ENCODE data around the gene DNAJC18. TPM values are rescaled to one million over a fixed set of nuclear protein-coding genes. Genes with fewer than 3 reads are reported as not detected.

The DNAJC18 gene
- total and polyA plus RNA-seq, 2 donors (not counting 1 experiment from before 2014, with no cell fraction given) = 2.0 to 13.6 TPM

- H3K4me1 ChIP-seq (ENCODE audit: control insufficient read depth in 2 of 2, insufficient read depth in 2 of 2, low read length in 2 of 2) = peaks cover 35 to 47% of the 10 kb centered on the region in 2 donors
- ATAC-seq (ENCODE audit: low read depth) = peak; percentile 19
- no peak overlapping the region for H3K27ac ChIP-seq (ENCODE audit: low read length in 2 of 2)
- peaks cover 0 to 4% (median 0%) of the 10 kb centered on the region in 3 donors for H3K9me3 ChIP-seq (ENCODE audit: control extremely low read depth in 1 of 3, control insufficient read depth in 2 of 3, insufficient read depth in 1 of 3, low read length in 2 of 3)
- peak overlapping the region; percentile 69 to 90 (median 80) for H3K4me3 ChIP-seq (ENCODE audit: control extremely low read depth in 1 of 5, extremely low read depth in 1 of 5, insufficient read depth in 1 of 5, low read depth in 2 of 5, low read length in 4 of 5)
- H3K4me2 ChIP-seq (replicated peaks; ENCODE audit: low read depth, low read length, poor library complexity, severe bottlenecking) = peak overlapping the region; percentile 91
- TF ChIP-seq CTCF (IDR thresholded peaks at IDR 0.05) (peak; percentile 86), EZH2 (IDR thresholded peaks at IDR 0.05; ENCODE audit: borderline replicate concordance, insufficient read depth, low read depth, low read length, poor library complexity, severe bottlenecking) (no peak)
- peak; percentile 80 for DNase-seq
- H3K9me3 Mint-ChIP-seq (ENCODE audit: insufficient read depth) = no peaks in the 10 kb centered on the region
- H4K20me1 ChIP-seq (ENCODE audit: control insufficient read depth, insufficient read depth, low read length, poor library complexity, severe bottlenecking) = peaks cover 7% of the 10 kb centered on the region
- H2AFZ ChIP-seq (ENCODE audit: insufficient read depth, low read depth, low read length, poor library complexity, severe bottlenecking) = peak overlapping the region; percentile 88
- peak overlapping the region; percentile 99 for H3K4me3 Mint-ChIP-seq
- CTCF ChIA-PET = interaction anchor here (1.0 to 2.7 kb wide), 7 partner anchors 9 to 145 kb away, joined by 3 to 16 read pairs (median 5); partner anchors contain the start of genes PAIP2 and SPATA24
- no peaks in the 10 kb centered on the region for H3K27me3 Mint-ChIP-seq
- POLR2A ChIA-PET = interaction anchor here (8.4 kb wide), 1 partner anchor 53 kb away, joined by 70 read pairs; the partner anchor contains the start of gene PAIP2
- no peaks in the 10 kb centered on the region for H3K27me3 ChIP-seq (replicated peaks in 1 of 4; ENCODE audit: control extremely low read depth in 1 of 4, control insufficient read depth in 3 of 4, insufficient read depth in 4 of 4, low read length in 3 of 4)
- no peaks in the 10 kb centered on the region for H3K36me3 ChIP-seq (replicated peaks in 1 of 2; ENCODE audit: control extremely low read depth in 1 of 2, control insufficient read depth in 1 of 2, extremely low read depth in 1 of 2, insufficient read depth in 2 of 2, low read length in 1 of 2)
- H3K27ac Mint-ChIP-seq = no peak overlapping the region
- intact Hi-C loops (cut with micrococcal nuclease) = loop anchor here (1.0 to 5.0 kb wide), 3 partner anchors 10 to 817 kb away; partner anchors contain the start of genes HSPA9 and SPATA24
- H3K4me1 Mint-ChIP-seq = peaks cover 34% of the 10 kb centered on the region
- H3K9ac ChIP-seq (ENCODE audit: low read length) = peak overlapping the region; percentile 70
- peaks cover 16% of the 10 kb centered on the region for H3K79me2 ChIP-seq (ENCODE audit: control insufficient read depth, insufficient read depth, low read length)
- 24% methylated on average over 62 of the region's 62 CpGs for WGBS (ENCODE audit: insufficient coverage)
Observed at GRCh38 chr5:139394123-139394653, 45.1 kb downstream of the DNAJC18 start.

Data from B cell (primary cell).